IPS DF 4.7 (cell line): ENCODE results near the gene HEXD.
"Not testable (repeated sequence)": the region's sequence is repeated elsewhere in the genome, so short reads cannot be mapped to it uniquely, and the experiment has no call there.

ENCODE experiments used
- DNase-seq: peaks from one replicate; pipeline ENCODE4 v3.0.0-alpha.2; 2013; ENCODE audit warnings: low spot score; ENCODE audit errors: extremely low read depth

Gene HEXD

DNA sequence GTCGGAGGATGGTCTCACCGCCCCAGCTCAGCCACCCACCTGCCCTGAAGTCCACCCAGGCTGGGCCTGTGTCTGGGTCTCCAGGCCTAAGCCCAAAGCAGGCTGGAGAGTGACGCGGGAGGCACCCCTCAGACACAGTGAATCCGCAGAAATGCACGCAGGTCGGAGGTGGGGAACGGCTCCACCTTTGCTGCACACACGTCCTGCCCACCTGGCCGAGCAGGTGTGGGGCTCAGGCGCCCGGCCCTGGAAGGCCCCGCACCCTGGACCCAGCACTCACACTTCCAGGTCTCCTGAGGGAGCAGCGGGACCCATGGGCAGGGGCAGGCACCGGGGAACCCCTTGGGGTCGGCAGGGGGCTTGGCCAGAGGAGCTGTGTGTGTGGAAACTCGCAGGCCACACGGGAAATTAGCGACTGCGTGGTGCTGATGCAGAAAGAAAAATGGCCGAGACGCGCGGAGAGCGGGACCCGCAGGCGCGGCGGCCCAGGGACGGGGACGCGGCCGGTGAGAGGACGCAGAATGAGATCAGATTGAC is 21.8 kb downstream of the HEXD start:
- no peak for DNase-seq

DNA sequence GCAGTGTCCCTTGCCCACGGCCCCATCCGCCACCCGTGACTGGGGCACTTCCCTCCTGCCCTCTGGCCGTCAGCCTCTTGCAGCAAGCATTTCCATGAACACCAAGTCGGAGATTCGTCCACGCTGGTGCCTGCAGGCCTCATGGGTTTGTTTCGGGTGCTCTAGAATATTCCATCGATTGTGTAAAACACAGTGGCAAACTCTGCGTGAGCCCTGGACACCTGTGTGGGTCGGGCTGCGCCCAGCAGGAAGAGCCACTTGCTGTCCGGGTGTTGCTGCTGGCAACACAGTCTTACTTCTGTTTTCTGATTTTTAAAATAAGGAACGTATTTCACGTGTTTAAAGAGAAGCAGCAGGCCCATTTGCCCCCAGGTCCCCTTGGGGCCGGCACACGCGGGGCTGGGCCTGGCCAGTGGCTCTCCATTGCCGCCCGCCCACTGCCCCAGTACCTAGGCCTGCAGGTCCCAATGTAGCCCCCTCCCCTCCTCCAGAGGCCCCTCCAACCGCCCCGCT is 22.4 kb downstream of the HEXD start:
- no peak for DNase-seq

DNA sequence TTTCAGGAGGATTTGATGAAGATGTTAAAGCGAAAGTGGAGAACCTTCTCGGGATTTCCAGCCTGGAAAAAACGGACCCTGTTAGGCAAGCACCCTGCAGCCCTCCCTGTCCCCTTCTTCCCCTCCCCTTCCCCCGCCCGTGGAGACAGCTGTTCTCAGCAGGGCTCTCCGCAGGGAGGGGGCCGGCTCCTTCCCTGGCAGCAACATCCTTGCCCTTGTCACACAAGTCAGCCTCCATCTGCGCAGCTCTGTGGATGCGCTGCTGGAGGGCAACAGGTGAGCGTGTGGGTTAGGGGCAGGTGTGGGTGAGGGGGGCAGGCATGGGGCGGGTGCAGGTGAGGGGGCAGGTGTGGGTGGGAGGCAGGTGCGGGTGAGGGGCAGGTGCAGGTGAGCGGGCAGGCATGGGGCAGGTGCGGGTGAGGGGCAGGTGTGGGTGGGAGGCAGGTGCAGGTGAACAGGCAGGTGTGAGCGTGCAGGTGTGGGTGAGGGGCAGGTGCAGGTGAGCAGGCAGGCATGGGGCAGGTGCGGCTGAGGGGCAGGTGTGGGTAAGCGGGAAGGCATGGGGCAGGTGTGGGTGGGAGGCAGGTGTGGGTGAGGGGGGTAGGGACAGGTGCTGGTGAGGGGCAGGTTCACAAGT is 23.0 kb downstream of the HEXD start:
- DNase-seq, result no peak

DNA sequence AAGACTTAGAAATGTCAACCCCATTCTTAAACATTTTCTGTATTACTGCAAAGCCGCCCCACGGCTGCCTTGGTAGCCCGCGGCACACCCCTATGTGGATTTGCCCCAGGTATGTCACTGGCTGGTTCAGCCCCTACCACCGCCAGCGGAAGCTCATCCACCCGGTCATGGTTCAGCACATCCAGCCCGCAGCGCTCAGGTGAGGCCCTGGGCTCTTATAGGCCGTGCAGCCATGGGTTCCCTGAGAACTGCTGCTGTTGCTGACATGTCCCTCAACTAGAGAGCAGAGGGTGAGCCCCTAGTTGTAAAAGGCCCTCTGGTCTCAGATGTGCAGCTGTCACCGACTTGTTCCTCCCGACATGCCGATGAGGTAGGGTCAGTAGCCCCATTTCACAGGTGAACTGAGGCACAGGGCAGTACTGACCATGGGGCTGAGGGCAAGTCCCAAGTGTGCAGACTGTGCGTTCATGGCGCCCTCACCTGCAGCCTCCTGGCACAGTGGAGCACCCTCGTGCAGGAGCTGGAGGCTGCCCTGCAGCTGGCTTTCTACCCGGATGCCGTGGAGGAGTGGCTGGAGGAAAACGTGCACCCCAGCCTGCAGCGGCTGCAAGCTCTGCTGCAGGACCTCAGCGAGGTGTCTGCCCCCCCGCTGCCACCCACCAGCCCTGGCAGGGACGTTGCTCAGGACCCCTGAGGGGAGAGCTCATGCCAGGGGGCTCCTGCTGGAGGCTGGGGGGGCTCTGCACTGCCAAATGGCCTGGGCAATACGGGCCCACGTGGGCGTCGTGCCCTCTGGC is 23.7 kb downstream of the HEXD start:
- DNase-seq, result no peak

DNA sequence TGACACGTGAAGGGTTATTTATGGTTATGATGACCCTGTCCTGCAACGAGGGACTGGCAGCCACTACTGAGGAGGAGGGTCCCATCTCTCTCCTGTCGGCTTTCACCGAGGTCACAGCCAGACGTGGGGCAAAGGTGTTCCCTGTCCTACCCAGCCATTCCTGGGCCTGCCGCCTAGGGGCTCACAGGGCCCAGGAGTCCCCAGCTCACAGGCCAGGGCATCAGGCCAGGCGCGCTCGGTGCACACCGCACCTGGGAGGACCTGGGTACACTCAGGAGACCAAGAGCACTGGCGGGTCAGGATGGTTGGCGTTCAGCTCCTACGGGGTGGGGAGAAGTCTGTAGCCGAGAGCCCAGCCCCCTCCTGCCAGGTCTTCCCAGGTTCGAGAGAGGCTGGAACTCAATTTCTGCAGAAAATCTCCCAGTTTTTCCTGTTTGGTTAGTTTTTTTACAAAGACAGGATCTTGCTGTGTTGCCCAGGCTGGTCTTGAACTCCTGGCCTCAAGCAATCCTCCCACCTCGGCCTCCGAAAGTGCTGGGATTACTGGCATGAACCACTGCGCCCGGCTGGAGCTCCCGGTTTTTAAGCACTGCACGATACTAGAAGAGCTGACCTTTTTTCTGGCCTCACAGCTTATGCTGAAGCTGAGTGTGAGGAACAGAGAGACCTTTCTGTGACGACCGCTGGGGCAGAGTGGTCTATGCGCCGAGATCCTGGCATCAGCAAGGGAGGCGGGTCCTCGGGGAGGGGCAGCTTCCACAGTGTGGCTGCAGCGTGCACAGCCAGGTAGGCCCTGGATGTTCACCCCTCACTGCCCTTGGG is 24.7 kb downstream of the HEXD start:
- DNase-seq, result no peak

DNA sequence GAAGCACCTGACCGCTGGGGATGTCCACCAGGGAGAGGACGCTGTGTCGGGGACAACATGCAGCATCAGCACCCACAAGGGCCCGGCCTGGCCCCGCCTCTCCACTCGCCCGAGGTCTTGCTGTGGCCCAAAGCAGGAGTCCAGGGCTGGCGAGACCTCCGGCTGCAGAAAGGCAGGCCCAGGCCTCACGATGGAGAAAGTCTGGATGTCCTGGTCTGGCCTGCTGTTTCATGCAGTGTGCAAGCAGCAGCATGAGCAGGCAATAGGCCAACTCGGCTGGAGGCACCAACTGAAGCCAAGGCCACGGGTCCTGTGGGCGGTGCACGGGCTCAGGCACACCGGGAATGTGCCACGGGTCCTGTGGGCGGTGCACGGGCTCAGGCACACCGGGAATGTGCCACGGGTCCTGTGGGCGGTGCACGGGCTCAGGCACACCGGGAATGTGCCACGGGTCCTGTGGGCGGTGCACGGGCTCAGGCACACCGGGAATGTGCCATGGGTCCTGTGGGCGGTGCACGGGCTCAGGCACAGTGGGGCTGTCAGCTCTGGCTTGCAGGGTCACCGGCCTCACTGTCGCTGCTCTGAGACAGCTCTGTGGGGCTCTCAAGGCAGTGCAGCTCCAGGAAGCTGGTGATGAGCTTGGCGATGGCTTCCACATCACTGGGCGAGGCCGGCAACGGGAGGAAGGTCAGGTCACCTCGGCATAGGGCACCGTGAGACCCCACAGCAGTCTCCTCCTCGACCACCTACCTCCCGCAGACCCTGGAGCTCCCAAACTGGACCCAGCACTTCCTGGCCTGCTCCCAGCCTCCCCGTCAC is 25.5 kb downstream of the HEXD start:
- no peak for DNase-seq

DNA sequence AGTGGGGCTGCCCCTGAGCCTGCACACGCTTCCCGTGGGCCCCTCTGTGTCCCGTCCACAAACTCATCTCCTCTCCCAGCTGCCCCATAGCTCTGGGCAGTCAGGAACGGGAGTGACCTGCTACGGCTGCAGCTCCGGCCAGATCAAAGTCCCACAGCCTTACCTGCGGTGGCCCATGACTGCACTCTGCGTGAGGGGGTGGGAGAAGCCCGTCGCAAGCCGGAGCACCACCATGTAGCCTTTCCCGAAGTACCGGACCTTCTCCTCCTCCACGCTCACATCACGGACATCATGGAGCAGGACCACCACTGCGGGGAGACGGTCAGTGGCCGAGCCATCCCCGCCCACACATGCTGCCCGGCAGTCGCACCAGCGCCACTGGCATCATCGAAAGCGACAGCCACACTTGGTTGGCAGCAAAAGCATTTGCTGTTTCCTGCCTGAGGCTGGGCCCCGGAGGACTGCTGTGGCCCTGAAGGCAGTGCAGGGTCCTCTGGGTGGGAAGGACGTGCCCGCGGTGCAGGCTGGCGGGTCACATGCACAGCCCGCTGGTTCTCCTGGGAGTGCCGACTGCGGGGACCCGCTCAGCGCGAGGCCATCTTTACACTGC is 26.2 kb downstream of the HEXD start:
- no peak for DNase-seq

DNA sequence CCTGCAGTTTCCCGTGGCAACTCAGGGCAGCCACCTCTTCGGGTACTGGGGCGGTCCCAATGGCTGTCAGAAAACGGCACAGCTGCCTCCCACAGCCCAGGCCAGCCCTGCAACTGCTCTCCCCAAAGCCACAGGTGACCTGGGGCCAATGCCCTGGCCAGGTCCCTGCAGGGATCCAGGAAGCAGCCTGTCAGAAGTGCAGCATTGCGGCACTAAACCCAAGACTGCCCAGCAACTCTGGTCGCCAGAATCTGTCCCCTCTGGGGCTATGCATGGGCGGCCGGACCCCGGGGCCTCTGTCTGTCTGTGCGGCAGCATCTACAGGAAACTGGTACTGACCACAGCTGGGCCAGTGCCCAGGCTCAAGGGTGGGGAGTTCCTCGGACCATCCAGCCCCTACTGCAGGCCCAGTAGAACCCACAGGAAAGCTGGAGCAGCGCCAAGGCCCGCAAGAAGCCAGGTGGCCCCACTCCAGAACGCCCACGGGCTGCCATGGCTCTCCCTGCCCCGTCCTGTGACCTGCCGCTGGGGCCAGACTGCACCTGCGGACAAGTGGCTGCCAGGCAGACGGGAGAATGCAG is 26.9 kb downstream of the HEXD start:
- DNase-seq, result no peak

DNA sequence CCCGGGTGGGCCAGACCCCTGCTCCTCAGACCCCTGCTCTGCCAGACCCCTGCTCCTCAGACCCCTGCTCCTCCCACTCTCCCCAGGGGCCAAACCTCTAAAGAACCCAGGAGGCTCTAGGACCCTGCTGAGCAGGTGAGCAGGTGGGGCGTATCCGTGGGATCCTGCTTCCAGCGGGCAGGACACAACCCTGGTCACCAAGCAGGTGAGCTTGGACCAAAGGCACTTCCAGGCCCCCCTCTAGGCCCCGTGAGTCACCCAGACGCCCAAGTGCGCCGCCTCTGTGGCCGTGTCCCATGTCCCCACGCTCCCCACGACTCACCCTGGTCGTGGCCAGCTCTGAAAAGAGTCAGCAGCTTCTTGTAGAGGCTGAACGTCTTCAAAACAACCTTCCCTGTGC is 27.4 kb downstream of the HEXD start:
- no peak for DNase-seq

DNA sequence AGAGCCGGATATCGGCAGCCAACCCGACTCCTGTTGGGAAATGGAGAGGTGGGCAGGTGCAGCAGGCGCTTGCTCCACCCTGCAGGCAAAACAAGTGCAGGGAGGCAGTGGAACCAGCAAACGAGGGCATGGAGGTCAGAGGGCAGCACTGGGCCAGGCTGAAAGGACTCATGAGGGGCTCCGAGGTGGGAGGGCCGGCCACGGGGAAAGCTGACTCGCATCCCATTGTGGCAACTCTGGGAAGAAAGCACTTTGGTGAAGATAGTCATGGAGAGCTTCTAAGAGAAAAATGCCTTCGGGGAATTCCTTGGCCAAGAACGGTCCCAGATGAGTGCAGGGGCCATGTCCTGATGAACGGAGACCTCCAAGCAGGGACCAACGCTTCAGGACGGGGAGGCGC is 28.0 kb downstream of the HEXD start:
- no peak for DNase-seq

DNA sequence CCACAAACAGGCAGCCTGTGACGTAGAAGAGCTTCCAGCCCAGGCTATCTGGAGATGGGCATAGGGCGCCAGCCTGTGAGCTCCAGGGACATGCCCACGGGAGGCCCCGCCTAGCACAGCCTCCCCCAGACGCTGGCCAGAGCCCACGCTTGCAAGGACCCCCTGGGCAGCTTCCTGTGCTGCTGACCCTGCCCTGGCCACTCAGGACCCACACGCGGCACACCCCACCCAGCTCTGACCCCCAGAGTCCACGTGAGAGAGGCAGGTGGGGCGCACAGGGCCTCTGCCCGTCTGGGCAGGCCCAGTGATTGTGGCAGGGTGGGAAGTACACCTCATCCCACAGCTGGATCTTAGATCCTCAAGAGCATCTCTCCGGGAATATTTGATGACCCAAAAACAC is 28.5 kb downstream of the HEXD start:
- DNase-seq, result no peak

DNA sequence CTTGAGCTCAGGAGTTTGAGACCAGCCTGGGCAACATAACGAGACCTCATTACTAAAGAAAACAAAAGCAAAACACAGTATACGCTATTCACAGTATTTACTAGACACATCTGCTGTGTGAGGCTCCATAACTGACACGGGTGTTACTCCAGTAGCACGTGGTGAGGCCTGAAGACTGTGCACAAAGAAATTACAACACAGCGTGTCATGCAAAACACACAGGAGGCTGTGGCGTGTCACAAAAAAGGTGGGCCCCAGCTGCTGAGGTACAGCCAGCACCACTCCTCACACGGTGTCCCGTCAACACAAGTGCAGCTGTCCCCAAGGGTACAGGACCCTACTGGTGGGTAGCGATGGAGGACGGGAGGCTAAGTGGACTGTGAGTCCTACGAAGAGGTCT is 29.7 kb downstream of the HEXD start:
- DNase-seq, result no peak

DNA sequence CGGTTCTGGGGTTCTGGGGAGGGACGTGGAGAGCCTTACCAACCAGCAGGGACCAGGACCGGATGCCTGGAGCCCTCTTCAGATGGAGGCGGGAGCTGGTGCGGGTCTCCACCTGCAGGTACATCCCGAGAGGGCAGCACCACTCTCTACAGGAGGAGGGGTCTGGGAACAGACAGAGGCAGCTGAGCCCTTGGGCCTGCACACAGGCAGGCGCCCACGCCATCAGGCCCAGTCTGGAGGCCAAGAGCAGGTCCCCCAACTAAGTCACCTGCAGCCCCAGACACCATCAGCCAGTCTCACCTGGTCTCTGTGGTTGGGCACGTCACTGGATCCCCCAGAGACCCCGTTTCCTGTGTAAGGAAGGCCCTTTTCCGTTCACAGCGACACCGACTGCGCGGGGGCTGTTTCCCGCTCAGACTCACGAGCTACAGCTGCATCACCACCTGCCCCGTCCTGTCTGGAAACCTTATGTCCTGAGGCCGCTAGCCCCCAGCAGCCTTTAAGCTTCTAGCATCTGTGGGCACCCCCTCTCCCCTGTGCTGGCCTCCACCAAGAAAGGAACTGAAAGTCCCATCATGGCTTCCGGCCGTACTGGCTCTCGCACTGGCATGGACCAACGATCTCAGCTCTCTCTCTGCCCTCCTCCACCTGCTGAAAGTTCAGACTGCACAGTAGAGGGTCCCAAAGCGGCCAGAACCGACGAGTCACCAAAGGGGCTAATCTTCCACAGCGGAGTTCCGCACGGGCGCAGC is 31.2 kb downstream of the HEXD start:
- DNase-seq, result no peak

DNA sequence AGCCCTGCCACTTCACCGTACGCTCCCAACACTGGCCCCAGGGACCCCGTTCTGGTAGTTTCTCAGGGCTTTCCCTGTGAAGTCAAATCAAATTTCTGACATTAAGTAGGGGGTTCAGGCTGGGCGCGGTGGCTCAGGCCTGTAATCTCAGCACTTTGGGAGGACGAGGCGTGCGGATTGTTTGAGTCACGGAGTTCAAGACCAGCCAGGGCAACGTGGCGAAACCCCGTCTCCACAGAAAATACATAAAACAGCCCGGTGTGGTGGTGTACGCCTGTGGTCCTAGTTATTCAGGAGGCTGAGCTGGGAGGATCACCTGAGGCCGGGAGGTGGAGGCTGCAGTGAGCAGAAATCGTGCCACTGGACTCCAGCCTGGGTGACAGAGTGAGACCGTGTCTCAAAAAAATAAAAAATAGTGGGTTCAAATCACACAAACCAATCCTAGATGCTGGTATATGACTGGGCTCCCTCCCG is 31.8 kb downstream of the HEXD start:
- no peak for DNase-seq

DNA sequence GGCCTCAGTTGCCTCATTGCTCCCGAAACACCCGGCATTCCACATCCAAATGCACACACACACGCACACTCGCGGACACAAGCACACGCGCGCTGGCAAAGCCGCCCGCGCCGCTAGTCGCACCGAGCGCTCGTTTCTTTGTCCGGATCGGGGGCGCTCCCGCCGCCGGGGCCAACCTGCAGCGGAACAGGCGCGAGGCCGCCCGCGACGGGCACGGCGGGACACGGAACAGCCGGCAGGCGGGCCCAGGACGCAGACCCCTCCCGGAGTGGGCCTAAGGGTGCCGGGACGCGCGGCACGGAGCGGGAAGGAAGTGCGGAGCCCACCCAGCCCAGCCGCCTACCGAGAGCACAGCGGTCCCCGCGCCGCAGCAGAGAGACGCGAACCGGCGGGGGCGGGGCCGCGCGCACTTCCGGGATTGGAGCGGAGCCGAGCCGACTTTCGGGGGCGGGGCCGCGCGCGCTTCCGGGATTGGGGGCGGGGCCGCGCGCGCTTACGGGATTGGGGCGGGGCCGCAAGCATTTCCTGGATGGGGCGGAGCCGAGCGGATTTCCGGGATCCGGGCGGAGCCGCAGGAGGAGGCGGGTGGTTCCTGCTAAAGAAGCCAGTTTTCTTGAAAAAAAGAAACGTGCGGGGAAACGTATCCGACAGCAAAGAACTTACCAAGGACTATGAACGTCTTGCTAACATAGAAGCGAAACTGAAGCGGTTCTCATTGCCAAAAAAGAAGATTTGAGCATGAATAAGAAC is 32.4 kb downstream of the HEXD start, which contains the start of gene CYBC1:
Gene CYBC1 (minus strand): TSS at position 396 of the 750 bp plus-strand sequence. CDS start 1,498 bp downstream, outside the sequence.
- no peak for DNase-seq

DNA sequence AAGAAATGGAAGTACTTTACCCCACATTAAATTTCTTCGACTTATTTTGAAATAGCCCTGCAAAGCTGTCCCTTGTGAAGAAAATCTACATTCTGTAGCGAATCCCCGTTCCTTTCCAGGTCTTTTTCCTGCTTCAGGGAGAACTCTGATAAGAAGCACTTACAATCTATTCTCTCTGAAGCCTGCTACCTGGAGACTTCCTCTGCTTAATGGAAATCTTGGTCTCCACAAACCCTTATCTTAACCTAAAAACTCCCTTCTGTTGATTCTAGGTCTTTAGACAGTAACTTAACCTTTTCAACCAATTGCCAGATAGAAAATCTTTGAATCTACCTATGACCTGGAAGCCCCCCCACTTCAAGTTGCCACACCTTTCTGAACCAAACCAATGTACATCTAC is 34.0 kb downstream of the HEXD start:
- DNase-seq, result no peak

DNA sequence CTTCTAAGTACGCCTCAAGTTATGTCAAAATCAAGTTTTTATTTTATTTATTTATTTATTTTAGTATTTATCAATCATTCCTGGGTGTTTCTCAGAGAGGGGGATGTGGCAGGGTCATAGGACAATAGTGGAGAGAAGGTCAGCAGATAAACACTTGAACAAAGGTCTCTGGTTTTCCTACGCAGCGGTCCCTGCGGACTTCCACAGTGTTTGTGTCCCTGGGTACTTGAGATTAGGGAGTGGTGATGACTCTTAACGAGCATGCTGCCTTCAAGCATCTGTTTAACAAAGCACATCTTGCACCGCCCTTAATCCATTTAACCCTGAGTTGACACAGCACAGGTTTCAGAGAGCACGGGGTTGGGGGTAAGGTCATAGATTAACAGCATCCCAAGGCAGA is 35.0 kb downstream of the HEXD start:
- not testable (repeated sequence) for DNase-seq

DNA sequence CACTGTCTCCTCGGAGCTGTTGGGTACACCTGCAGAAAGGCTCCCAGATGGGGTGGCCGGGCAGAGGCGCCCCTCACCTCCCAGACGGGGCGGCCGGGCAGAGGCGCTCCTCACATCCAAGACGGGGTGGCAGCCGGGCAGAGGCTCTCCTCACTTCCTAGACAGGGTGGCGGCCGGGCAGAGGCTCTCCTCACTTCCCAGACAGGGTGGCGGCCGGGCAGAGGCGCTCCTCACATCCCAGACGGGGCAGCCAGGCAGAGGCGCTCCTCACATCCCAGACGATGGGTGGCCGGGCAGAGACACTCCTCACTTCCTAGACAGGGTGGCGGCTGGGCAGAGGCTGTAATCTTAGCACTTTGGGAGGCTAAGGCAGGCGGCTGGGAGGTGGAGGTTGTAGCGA is 35.6 kb downstream of the HEXD start:
- DNase-seq, result not testable (repeated sequence)
